ENCODE data around the gene CYTH1. TPM values are rescaled to one million over a fixed set of nuclear protein-coding genes. Genes with fewer than 3 reads are reported as not detected.

Gene CYTH1
- polyA plus RNA-seq, 1 donor from 2014 or later: 120 TPM

DNA sequence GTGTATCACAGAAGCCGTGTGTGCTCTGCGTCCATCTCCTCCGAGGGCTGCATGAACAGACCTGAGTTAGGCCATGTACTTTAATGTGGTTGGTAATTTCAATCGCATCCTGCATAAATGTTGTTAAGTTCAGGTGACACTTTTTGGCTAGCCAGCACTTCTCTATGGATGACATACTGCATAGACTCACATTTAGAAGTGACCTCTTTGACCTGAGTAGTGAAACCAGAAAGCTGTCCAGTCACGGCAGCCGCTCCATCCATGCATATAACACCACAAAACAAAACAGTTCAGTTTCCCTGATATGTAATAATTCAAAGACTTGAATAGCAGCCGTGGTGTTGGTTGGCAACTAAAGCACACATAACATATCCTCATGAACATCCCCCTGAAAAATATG, 94.1 kb downstream of the CYTH1 start:
- Histone ChIP-seq H3K79me2 (replicated peaks; ENCODE audit: insufficient read depth, low read length) (no peaks in the 10 kb centered on the region), H3K27me3 (ENCODE audit: insufficient read depth, low read depth, low read length) (no peaks in the 10 kb centered on the region), H3K36me3 (ENCODE audit: insufficient read depth, low read length) (peaks cover 27% of the 10 kb centered on the region), H4K20me1 (ENCODE audit: insufficient read depth) (no peaks in the 10 kb centered on the region), H3K9me2 (ENCODE audit: insufficient read depth, low read length) (no peaks in the 10 kb centered on the region), H3K9ac (ENCODE audit: low read length) (no peak overlapping the region), H3K4me2 (ENCODE audit: low read length) (no peak overlapping the region), H3K9me3 (ENCODE audit: low read length) (peaks cover 3% of the 10 kb centered on the region), H3F3A (ENCODE audit: insufficient read depth, low read length, poor library complexity, severe bottlenecking) (no peaks in the 10 kb centered on the region), H3K27ac (ENCODE audit: low read length) (no peak overlapping the region), H3K4me3 (ENCODE audit: low read length) (no peak overlapping the region), H2AFZ (ENCODE audit: low read depth, low read length) (no peak overlapping the region)
- no peak for TF ChIP-seq SMC3 (conservative IDR thresholded peaks at IDR 0.05; ENCODE audit: poor library complexity)
- TF ChIP-seq TAF1 (IDR thresholded peaks at IDR 0.05; ENCODE audit: low read depth): no peak
- TF ChIP-seq, protein P1, sequence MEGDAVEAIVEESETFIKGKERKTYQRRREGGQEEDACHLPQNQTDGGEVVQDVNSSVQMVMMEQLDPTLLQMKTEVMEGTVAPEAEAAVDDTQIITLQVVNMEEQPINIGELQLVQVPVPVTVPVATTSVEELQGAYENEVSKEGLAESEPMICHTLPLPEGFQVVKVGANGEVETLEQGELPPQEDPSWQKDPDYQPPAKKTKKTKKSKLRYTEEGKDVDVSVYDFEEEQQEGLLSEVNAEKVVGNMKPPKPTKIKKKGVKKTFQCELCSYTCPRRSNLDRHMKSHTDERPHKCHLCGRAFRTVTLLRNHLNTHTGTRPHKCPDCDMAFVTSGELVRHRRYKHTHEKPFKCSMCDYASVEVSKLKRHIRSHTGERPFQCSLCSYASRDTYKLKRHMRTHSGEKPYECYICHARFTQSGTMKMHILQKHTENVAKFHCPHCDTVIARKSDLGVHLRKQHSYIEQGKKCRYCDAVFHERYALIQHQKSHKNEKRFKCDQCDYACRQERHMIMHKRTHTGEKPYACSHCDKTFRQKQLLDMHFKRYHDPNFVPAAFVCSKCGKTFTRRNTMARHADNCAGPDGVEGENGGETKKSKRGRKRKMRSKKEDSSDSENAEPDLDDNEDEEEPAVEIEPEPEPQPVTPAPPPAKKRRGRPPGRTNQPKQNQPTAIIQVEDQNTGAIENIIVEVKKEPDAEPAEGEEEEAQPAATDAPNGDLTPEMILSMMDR (IDR thresholded peaks at IDR 0.05; ENCODE audit: poor library complexity, severe bottlenecking): no peak
- no peak for TF ChIP-seq POLR2AphosphoS5 (IDR thresholded peaks at IDR 0.05)
- TF ChIP-seq, protein P2, sequence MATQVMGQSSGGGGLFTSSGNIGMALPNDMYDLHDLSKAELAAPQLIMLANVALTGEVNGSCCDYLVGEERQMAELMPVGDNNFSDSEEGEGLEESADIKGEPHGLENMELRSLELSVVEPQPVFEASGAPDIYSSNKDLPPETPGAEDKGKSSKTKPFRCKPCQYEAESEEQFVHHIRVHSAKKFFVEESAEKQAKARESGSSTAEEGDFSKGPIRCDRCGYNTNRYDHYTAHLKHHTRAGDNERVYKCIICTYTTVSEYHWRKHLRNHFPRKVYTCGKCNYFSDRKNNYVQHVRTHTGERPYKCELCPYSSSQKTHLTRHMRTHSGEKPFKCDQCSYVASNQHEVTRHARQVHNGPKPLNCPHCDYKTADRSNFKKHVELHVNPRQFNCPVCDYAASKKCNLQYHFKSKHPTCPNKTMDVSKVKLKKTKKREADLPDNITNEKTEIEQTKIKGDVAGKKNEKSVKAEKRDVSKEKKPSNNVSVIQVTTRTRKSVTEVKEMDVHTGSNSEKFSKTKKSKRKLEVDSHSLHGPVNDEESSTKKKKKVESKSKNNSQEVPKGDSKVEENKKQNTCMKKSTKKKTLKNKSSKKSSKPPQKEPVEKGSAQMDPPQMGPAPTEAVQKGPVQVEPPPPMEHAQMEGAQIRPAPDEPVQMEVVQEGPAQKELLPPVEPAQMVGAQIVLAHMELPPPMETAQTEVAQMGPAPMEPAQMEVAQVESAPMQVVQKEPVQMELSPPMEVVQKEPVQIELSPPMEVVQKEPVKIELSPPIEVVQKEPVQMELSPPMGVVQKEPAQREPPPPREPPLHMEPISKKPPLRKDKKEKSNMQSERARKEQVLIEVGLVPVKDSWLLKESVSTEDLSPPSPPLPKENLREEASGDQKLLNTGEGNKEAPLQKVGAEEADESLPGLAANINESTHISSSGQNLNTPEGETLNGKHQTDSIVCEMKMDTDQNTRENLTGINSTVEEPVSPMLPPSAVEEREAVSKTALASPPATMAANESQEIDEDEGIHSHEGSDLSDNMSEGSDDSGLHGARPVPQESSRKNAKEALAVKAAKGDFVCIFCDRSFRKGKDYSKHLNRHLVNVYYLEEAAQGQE (IDR thresholded peaks at IDR 0.05; ENCODE audit: borderline replicate concordance): no peak
- no peak for TF ChIP-seq EZH2 (IDR thresholded peaks at IDR 0.05; ENCODE audit: borderline replicate concordance, insufficient read depth, low read length, poor library complexity, severe bottlenecking)
- no peak for TF ChIP-seq EP300 (conservative IDR thresholded peaks at IDR 0.05; ENCODE audit: poor library complexity, severe bottlenecking)
- no peak for TF ChIP-seq MXI1 (conservative IDR thresholded peaks at IDR 0.05; ENCODE audit: poor library complexity, severe bottlenecking)
- TF ChIP-seq RAD21 (conservative IDR thresholded peaks at IDR 0.05): no peak

DNA sequence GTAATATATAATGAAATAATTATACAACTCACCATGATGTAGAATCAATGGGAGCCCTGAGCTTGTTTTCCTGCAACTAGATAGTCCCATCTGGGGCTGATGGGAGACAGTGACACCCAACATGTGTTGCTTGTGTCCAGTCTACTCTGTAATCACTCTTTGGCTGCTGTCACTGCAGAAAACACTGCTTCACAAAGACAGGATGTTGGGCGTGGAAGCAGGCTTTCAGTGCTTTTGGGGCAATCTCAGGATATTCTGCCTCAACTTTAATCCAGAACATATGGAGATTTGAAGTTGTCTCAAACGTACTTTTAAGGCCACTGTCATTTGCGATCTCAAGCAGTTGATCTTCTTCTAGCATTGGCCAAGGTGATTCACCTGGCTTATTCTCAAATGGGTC, 94.9 kb downstream of the CYTH1 start:
- no peak overlapping the region for H3K4me2 ChIP-seq (ENCODE audit: low read length)
- TF ChIP-seq MXI1 (conservative IDR thresholded peaks at IDR 0.05; ENCODE audit: poor library complexity, severe bottlenecking) (no peak), RAD21 (conservative IDR thresholded peaks at IDR 0.05) (no peak)
- TF ChIP-seq, protein P2 (IDR thresholded peaks at IDR 0.05; ENCODE audit: borderline replicate concordance): no peak
- H3K4me3 ChIP-seq (ENCODE audit: low read length): no peak overlapping the region
- no peaks in the 10 kb centered on the region for H3F3A ChIP-seq (ENCODE audit: insufficient read depth, low read length, poor library complexity, severe bottlenecking)
- no peak overlapping the region for H3K9ac ChIP-seq (ENCODE audit: low read length)
- H3K27ac ChIP-seq (ENCODE audit: low read length): no peak overlapping the region
- peaks cover 24% of the 10 kb centered on the region for H3K36me3 ChIP-seq (ENCODE audit: insufficient read depth, low read length)
- H2AFZ ChIP-seq (ENCODE audit: low read depth, low read length): no peak overlapping the region
- H4K20me1 ChIP-seq (ENCODE audit: insufficient read depth): no peaks in the 10 kb centered on the region
- H3K9me2 ChIP-seq (ENCODE audit: insufficient read depth, low read length): no peaks in the 10 kb centered on the region
- peaks cover 3% of the 10 kb centered on the region for H3K9me3 ChIP-seq (ENCODE audit: low read length)
- H3K79me2 ChIP-seq (replicated peaks; ENCODE audit: insufficient read depth, low read length): no peaks in the 10 kb centered on the region
- H3K27me3 ChIP-seq (ENCODE audit: insufficient read depth, low read depth, low read length): no peaks in the 10 kb centered on the region

Measured in neural cell (in vitro differentiated cells).